ENCODE measurements around the gene KRTAP10-6. TPM values are rescaled to one million over a fixed set of nuclear protein-coding genes. Genes with fewer than 3 reads are reported as not detected.

Gene KRTAP10-6, protein sequence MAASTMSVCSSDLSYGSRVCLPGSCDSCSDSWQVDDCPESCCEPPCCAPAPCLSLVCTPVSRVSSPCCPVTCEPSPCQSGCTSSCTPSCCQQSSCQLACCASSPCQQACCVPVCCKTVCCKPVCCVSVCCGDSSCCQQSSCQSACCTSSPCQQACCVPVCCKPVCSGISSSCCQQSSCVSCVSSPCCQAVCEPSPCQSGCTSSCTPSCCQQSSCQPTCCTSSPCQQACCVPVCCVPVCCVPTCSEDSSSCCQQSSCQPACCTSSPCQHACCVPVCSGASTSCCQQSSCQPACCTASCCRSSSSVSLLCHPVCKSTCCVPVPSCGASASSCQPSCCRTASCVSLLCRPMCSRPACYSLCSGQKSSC
- polyA plus RNA-seq (2013, experiment 1 of 2) = not detected
- polyA plus RNA-seq (2013, experiment 2 of 2) = not detected

DNA sequence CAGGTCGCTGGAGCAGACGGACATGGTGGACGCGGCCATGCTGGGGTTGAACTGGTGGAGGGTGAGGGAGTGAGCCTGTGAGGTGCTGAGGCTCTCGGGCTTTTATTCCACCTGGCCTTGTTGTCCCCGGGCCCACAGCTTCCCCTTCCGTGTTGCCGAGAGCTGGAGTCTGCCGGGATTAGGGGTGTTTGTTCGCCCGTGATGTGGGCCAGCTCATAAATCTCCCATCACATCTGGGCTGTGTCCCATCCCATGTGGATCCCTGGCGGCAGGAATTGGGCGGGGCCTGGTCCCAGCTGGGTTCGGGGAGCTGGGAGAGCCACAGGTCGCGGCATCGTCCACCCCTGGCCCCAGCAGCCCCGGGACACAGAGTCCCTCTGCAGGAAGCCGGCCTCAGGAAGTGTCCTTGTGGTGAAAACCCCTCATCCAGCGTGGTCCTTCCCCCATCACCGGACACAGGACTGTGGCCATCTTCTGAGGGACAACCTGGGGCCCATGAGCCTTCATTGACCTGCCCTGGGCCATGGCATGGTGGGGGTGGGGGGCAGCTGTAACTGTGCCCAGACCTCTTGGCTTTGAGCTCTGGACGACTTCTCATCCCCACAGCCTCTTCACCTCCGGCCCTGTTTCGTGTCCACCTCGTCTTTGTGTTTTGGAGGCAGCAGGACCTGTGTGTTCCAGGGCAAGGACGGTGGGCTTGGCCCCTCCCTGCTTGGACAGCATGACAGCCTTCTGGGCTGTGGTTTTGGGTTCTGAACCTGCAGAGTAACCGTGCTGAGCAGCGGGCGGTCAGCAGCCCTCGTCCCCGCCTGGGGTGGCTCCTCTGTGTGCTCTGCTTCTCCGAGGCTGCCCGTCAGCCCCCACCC lies at the start of gene KRTAP10-6:
Gene KRTAP10-6 (minus strand): TSS at position 60 of the 866 bp plus-strand sequence. CDS start 21 bp downstream, at position 39.
- Histone ChIP-seq H3K14ac (ENCODE audit: low read length in 2 of 2) (no peak within 1 kb of the TSS), H3K4me2 (ENCODE audit: low read length, poor library complexity, severe bottlenecking) (no peak within 1 kb of the TSS), H2BK5ac (ENCODE audit: low read depth, low read length, poor library complexity, severe bottlenecking) (no peak within 1 kb of the TSS), H3K9me3 (ENCODE audit: control insufficient read depth, low read length) (peaks cover 3% of the 10 kb centered on the region), H3K27ac (ENCODE audit: low read length, poor library complexity, severe bottlenecking) (no peak within 1 kb of the TSS), H2BK15ac (ENCODE audit: low read depth, poor library complexity, severe bottlenecking) (peak within 1 kb of the TSS; percentile 26), H3K23ac (ENCODE audit: low read length in 2 of 2) (no peak within 1 kb of the TSS), H3K4me3 (ENCODE audit: insufficient read depth in 1 of 2, low read depth in 1 of 2, low read length in 2 of 2) (no peak within 1 kb of the TSS), H4K8ac (ENCODE audit: low read length) (no peak within 1 kb of the TSS), H4K91ac (ENCODE audit: low read length) (no peak within 1 kb of the TSS), H3K4me1 (ENCODE audit: control insufficient read depth, insufficient read depth, low read depth, low read length) (no peaks in the 10 kb centered on the region), H3K36me3 (ENCODE audit: control insufficient read depth in 1 of 2, insufficient read depth in 2 of 2, low read depth in 1 of 2, low read length in 2 of 2) (no peaks in the 10 kb centered on the region), H2AFZ (ENCODE audit: low read depth, low read length) (no peak within 1 kb of the TSS), H2AK5ac (ENCODE audit: low read length, severe bottlenecking) (no peak within 1 kb of the TSS), H2BK120ac (ENCODE audit: low read depth, low read length) (no peak within 1 kb of the TSS), H2BK12ac (ENCODE audit: low read length in 2 of 2) (no peak within 1 kb of the TSS), H3K27me3 (ENCODE audit: control insufficient read depth in 1 of 2, insufficient read depth in 1 of 2, low read length in 2 of 2) (peaks cover 39 to 42% of the 10 kb centered on the region in 2 experiments), H3K18ac (ENCODE audit: low read depth in 1 of 2, low read length in 2 of 2) (no peak within 1 kb of the TSS), H3K9ac (ENCODE audit: low read length) (no peak within 1 kb of the TSS), H3K79me1 (replicated peaks; ENCODE audit: low read length, poor library complexity, severe bottlenecking) (no peaks in the 10 kb centered on the region), H3K4ac (ENCODE audit: low read depth in 1 of 2, low read length in 2 of 2) (no peak within 1 kb of the TSS)
- WGBS = 82% methylated on average over 33 of the region's 33 CpGs
- no peak for DNase-seq

DNA sequence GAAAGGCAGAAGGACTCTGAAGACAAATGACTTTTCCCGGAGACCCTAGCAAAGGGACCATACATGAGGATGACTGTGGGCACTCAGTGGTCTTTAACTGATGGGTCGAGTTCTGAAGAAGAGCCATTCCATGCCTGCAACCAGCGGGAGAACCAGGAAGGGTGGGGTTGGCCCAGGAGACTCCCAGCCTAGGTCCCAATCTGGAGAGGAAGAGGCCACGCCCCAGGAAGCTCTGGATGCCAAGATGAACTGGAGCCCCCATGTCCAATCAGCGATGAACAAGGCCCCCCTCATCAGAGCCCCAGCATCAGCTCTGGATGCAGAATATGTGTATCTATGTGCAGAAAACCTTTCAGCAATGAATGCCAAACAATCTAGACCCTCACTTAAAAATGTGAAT lies 48.5 kb upstream of the KRTAP10-6 start:
- Histone ChIP-seq H3K9me3 (ENCODE audit: control insufficient read depth, low read length) (peaks cover 46% of the 10 kb centered on the region), H3K4me3 (ENCODE audit: insufficient read depth in 1 of 2, low read depth in 1 of 2, low read length in 2 of 2) (no peak overlapping the region), H3K4me2 (ENCODE audit: low read length, poor library complexity, severe bottlenecking) (no peak overlapping the region), H4K91ac (ENCODE audit: low read length) (no peak overlapping the region), H3K27me3 (ENCODE audit: control insufficient read depth in 1 of 2, insufficient read depth in 1 of 2, low read length in 2 of 2) (peaks cover 0 to 14% of the 10 kb centered on the region in 2 experiments), H3K14ac (ENCODE audit: low read length in 2 of 2) (no peak overlapping the region), H2BK15ac (ENCODE audit: low read depth, poor library complexity, severe bottlenecking) (no peak overlapping the region), H2BK5ac (ENCODE audit: low read depth, low read length, poor library complexity, severe bottlenecking) (no peak overlapping the region), H3K18ac (ENCODE audit: low read depth in 1 of 2, low read length in 2 of 2) (no peak overlapping the region), H3K27ac (ENCODE audit: low read length, poor library complexity, severe bottlenecking) (no peak overlapping the region), H2AFZ (ENCODE audit: low read depth, low read length) (no peak overlapping the region), H3K23ac (ENCODE audit: low read length in 2 of 2) (no peak overlapping the region), H3K4ac (ENCODE audit: low read depth in 1 of 2, low read length in 2 of 2) (no peak overlapping the region), H3K9ac (ENCODE audit: low read length) (no peak overlapping the region), H2BK12ac (ENCODE audit: low read length in 2 of 2) (no peak overlapping the region), H3K79me1 (replicated peaks; ENCODE audit: low read length, poor library complexity, severe bottlenecking) (no peaks in the 10 kb centered on the region), H2AK5ac (ENCODE audit: low read length, severe bottlenecking) (no peak overlapping the region), H4K8ac (ENCODE audit: low read length) (no peak overlapping the region), H2BK120ac (ENCODE audit: low read depth, low read length) (no peak overlapping the region), H3K4me1 (ENCODE audit: control insufficient read depth, insufficient read depth, low read depth, low read length) (no peaks in the 10 kb centered on the region), H3K36me3 (ENCODE audit: control insufficient read depth in 1 of 2, insufficient read depth in 2 of 2, low read depth in 1 of 2, low read length in 2 of 2) (no peaks in the 10 kb centered on the region)
- no peak for DNase-seq
- WGBS = 59% methylated on average over 4 of the region's 5 CpGs

DNA sequence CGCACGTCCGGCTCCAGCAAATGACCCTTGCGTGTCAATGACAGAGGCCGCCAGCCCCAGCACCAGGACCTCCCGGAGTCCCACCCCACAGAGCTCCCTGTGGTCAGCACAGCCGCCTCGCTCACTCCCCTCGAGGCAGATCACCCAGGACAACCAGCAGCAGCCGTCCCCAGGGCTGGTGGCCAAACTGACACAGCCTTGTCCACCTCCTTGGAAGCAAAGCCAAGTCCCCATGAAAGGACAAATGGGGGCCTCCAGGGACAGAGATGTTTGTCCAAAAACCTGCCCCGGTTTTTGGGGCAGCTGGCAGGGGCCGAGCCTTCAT lies 47.0 kb upstream of the KRTAP10-6 start:
- H2BK5ac ChIP-seq (ENCODE audit: low read depth, low read length, poor library complexity, severe bottlenecking) = no peak overlapping the region
- H2BK15ac ChIP-seq (ENCODE audit: low read depth, poor library complexity, severe bottlenecking) = no peak overlapping the region
- WGBS = 87% methylated on average over 12 of the region's 12 CpGs
- H3K27ac ChIP-seq (ENCODE audit: low read length, poor library complexity, severe bottlenecking) = no peak overlapping the region
- peaks cover 40% of the 10 kb centered on the region for H3K9me3 ChIP-seq (ENCODE audit: control insufficient read depth, low read length)
- H3K4me3 ChIP-seq (ENCODE audit: insufficient read depth in 1 of 2, low read depth in 1 of 2, low read length in 2 of 2) = no peak overlapping the region
- no peak overlapping the region for H4K8ac ChIP-seq (ENCODE audit: low read length)
- H3K4me1 ChIP-seq (ENCODE audit: control insufficient read depth, insufficient read depth, low read depth, low read length) = no peaks in the 10 kb centered on the region
- no peak for DNase-seq
- H3K4ac ChIP-seq (ENCODE audit: low read depth in 1 of 2, low read length in 2 of 2) = no peak overlapping the region
- no peak overlapping the region for H2AK5ac ChIP-seq (ENCODE audit: low read length, severe bottlenecking)
- H2BK12ac ChIP-seq (ENCODE audit: low read length in 2 of 2) = no peak overlapping the region
- H4K91ac ChIP-seq (ENCODE audit: low read length) = no peak overlapping the region
- H3K27me3 ChIP-seq (ENCODE audit: control insufficient read depth in 1 of 2, insufficient read depth in 1 of 2, low read length in 2 of 2) = peaks cover 0 to 14% of the 10 kb centered on the region in 2 experiments
- no peak overlapping the region for H2AFZ ChIP-seq (ENCODE audit: low read depth, low read length)
- H3K4me2 ChIP-seq (ENCODE audit: low read length, poor library complexity, severe bottlenecking) = no peak overlapping the region
- no peak overlapping the region for H2BK120ac ChIP-seq (ENCODE audit: low read depth, low read length)
- no peak overlapping the region for H3K14ac ChIP-seq (ENCODE audit: low read length in 2 of 2)
- H3K23ac ChIP-seq (ENCODE audit: low read length in 2 of 2) = no peak overlapping the region
- H3K79me1 ChIP-seq (replicated peaks; ENCODE audit: low read length, poor library complexity, severe bottlenecking) = no peaks in the 10 kb centered on the region
- H3K9ac ChIP-seq (ENCODE audit: low read length) = no peak overlapping the region
- H3K18ac ChIP-seq (ENCODE audit: low read depth in 1 of 2, low read length in 2 of 2) = no peak overlapping the region
- H3K36me3 ChIP-seq (ENCODE audit: control insufficient read depth in 1 of 2, insufficient read depth in 2 of 2, low read depth in 1 of 2, low read length in 2 of 2) = no peaks in the 10 kb centered on the region
